GM19239 (cell line): ENCODE measurements around the gene ROCK1.
A peak's percentile ranks its signal among the peaks of the same experiment; 100 is the strongest.
"Not testable (repeated sequence)": the region's sequence is repeated elsewhere in the genome, so short reads cannot be mapped to it uniquely, and the experiment has no call there.

Experiments
- DNase-seq: peaks from one replicate; pipeline ENCODE4 v3.0.0; 2011; ENCODE audit warnings: low spot score; ENCODE audit not compliant: insufficient read length
- FAIRE-seq: peaks from 2 replicates; lab custom pipeline; 2011; peaks lifted over from hg19 to GRCh38; lab: Jason Lieb, UNC

The ROCK1 gene

DNA sequence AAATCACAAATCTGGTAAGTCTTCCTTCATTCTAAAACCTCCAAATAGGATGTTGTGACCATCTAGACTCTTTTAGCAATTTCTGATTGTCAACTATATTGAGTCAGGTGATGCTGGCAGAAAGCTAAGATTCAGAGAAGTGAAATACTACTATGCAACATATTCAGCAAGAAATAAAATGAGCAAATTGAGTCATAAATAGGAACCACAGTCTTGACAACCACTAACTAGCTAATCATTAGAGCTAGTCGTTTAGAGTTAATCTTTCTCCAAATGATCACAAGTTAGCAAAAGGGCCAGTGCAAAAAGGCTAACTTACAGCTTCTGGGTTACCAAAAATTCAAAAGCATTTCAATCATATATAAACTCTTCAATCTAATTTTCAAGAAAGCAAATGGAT lies 54.5 kb downstream of the ROCK1 start:
- FAIRE-seq = peak; percentile 70
- no peak for DNase-seq

DNA sequence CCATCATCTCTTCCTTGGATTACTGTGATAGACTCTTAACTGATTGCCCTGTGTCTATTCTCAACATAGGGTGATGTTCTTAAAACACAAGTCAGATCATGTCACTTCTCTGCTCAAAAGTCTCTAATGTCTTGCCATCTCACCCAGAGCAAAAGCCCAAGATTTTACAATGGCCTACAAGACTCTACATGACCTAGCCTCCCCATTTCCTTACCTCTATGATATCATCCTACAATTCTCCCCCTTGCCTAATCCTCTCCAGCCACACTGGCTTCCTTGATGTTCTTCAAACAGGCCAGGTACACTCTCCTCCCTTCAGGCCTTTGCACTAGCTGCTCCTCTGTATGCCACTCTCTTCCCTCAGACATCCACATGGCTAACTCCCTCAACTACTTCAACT lies 55.1 kb downstream of the ROCK1 start:
- DNase-seq (no peak), FAIRE-seq (peak; percentile 33)

DNA sequence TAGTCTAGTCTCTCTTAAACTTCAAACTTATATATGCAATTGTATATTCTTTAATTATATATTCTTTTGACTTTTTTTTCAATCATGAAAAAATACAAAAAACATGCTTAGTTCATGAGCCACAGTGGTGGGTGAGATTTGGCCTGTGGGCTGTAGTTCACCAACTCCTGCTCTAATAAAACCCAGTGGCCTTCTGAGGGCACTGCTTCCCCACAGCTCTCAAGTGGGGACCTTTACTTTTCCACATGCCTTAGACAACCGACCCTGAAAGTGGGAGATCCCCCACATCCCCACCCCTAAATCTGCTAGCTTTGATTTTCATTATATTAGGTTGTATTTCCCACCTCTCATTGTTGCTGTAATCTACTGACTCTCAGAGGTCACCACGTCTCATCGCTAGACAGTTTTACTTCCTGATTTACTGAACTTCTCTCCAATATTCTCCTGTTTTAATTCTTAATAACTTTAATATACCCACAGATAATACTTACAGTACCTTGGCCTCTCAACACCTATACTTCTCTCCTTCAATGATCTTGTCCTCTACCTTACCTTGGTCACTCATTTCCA lies 57.3 kb downstream of the ROCK1 start:
- no peak for FAIRE-seq
- no peak for DNase-seq

DNA sequence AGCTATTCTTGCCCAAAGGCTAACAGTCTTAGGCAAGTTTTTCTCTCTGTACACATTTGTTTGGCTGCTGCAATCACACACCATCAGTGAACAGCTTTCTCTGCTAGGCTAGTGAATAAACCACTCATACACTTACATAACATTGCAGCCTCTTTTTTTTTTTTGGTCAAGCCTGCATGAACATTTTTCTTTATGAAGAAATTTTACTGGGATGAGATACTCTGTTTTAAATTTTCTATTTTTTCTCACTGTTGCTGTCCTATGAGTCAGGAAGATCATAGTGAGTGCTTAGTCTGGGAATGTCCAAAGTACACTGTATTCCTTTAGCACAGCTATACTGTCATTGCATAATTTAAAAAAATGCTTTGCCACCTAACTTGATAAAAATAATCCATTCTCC lies 58.5 kb downstream of the ROCK1 start:
- FAIRE-seq (no peak), DNase-seq (no peak)

DNA sequence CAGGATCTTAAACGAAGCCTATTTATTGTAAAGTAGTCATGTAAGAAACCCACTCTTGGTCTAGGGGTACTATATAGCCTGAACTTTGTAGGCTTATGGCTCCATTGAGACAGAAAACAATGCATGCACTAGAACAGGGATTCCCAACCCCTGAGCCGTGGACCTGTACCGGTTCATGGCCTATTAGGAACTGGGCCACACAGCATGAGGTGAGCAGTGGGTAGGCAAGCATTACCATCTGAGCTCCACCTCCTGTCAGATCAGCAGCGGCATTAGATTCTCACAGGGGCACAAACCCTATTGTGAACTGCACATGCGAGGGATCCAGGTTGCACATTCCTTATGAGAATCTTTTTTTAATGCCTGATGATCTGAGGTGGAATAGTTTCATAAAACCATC lies 59.2 kb downstream of the ROCK1 start:
- FAIRE-seq = no peak

DNA sequence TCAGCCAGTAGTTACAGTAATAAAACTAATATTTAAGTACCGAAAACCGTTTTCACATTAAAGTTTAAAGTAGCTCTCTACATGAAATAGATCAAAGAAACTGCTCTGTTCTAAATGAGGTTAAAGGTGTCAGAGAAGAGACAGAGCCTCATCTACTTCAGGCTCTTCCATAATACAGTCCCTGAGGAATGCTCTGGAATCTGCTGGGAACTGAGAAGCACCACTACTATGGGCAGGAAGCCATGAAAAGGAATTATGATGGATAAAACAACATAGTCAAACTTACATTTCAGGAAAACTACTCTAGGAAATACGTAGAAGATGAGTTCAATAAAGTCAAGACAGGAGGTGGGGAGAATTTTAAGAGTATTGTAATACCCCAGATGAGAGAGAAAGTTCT lies 60.0 kb downstream of the ROCK1 start:
- FAIRE-seq = no peak

More for the DNA sequence above, 59.2 kb downstream of the ROCK1 start:
- DNase-seq = no peak

DNA sequence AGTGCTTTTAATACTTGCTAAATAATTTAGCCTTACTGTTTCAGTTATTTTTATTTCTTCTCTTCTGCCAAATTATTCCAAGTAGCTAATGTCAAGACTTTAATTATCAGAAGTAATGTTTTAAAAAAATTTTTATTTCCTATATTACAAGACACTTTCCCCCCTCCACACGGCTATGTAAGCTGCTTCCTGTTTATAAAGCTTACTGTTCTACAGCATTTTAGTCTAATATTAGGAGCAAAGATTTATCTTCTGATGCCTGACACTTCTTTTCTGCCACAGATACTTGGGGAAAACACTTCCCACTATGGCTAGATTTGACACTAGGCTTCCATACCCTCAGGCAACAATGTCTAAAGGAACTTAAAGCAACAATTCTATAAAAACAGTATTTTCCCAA lies 62.3 kb downstream of the ROCK1 start:
- no peak for FAIRE-seq

More for the DNA sequence above, 60.0 kb downstream of the ROCK1 start:
- no peak for DNase-seq

DNA sequence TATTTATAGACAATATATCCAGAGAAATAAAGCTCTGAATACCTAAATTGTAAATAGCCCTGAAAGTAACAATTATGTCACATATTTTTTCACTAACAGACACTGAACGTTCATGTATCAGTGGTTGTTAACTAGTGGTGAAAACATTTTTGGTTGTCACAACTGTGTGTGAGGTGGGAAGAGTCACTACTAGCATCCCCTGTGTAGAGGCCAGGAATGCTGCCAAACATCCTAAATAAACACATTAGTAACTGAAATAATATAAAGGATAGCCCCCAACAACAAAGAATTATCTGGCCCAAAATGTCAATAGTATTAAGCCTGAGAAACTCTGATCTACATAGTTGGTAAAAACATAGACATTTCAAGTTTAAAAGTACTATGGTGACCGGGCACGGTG lies 64.5 kb downstream of the ROCK1 start:
- FAIRE-seq = no peak
- DNase-seq = no peak

More for the DNA sequence above, 62.3 kb downstream of the ROCK1 start:
- DNase-seq = no peak

DNA sequence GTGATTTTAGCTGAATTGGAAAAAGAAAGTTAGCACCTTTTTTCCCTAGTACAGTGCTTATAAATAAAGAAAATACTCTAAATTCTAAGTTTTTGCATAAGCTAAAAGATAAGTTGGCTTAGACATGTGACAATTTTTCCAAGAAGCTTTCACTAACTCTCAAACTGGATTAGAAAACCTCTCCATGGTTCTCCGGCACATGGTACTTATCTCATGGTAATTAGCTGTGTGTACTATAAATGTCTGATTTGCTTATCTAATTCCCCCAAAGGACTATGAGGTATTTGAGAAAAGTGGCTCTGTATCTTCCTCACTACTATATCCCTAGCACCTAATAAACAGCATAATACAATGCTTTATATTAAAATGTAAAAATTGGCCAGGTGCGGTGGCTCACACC lies 71.1 kb downstream of the ROCK1 start:
- no peak for DNase-seq
- no peak for FAIRE-seq

DNA sequence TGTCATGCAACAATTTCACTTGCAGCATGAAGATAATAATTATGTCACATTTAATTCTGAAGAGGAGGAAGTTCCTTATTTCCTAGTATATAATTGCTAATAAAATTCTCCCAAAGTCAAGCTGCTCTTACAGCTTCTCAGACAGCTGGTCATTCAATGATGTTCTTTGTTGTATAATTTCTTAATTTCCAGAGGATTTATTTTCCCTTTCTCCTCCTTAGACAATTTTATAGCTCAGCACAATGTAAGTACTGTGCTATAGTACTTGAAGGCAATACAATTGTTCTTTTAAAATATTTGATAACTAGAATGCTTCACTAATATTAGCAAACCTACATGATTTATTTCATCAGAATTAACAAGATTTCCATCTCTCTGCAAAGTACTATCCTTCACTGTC lies 73.4 kb downstream of the ROCK1 start:
- no peak for DNase-seq
- no peak for FAIRE-seq

DNA sequence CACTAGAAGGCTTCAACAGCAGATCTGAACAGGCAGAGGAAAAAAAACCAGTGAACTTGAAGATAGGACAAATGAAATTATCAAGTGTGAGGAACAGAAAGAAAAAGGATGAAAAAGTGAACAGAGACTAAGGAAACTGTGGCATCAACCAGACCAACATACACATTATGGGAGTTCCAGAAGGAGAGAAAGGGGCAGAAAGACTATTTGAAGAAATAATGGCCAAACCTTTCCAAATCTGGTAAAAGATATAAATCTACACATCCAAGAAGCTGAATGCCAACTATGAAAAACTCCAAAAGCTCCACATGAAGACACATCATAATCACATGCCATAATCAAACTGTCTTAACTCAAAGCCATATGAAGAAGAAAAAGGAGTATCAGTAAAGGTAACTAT lies 79.8 kb downstream of the ROCK1 start:
- no peak for FAIRE-seq
- DNase-seq = no peak

DNA sequence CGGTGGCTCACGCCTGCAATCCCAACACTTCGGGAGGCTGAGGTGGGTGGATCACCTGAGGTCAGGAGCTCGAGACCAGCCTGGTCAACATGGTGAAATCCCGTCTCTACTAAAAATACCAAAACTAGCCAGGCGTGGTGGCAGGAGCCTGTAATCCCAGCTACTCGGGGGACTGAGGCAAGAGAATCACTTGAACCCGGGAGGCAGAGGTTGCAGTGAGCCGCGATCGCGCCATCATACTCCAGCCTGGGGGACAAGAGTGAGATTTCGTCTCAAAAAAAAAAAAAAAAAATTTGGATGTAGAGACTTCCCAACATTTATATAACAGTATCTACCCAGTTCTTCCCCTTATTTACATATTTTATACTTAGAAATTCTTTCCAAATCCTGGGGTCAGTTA lies 93.4 kb downstream of the ROCK1 start:
- not testable (repeated sequence) for FAIRE-seq, DNase-seq

DNA sequence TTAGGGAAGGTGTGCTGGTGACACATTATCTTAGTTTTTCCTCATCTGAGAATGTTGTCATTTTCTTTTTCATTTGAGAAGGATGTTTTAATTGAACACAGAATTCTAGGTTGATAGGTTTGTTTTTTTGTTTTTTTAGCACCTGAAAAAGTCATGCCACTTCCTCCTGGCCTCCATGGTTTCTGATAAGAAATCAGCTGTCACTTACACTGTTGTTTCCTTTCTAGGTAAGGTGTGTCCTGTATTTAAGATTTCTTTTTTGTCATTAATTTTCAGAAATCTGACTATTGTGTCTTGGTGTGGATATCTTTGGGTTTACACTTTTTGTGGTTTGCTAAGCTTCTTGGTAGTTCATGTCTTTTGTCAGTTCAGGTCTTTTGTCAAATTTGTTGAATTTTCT lies 99.3 kb downstream of the ROCK1 start:
- DNase-seq (no peak), FAIRE-seq (no peak)

DNA sequence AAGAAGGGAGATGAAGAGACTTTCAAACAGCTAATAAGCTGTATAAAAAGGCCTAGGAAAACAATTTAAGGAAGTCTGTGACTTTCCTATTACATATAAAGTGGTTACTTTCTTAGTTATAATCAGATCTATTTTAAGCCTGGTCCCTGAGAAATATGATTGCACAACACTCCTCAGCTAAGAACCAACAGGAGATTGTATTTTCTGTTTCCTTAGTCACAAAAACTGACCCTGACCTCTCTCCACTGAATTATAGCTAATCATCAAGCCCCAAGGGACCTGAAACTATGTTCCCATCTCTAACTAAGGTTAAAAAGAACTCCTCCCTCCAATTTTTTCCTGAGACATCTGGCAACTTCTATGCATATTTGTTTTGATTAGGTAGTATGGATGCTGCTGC lies 106.9 kb downstream of the ROCK1 start:
- DNase-seq = no peak
- no peak for FAIRE-seq

DNA sequence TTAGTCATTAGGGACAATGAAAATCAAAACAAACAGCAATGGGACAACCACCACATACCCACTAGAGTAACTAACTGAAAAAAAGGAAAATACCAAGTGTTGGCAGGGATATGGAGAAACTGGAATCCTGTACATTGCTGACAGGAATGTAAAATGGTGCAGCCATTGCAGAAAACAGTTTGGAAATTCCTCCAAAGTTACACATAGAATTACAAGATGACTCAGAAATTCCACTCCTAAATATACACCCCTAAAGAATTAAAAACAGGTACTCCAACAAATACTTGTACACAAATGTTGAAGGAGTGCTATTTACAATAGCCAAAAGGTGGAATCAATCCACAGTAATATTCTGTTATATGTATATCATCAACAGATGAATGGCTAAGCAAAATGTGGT lies 110.9 kb downstream of the ROCK1 start:
- FAIRE-seq (no peak), DNase-seq (no peak)

DNA sequence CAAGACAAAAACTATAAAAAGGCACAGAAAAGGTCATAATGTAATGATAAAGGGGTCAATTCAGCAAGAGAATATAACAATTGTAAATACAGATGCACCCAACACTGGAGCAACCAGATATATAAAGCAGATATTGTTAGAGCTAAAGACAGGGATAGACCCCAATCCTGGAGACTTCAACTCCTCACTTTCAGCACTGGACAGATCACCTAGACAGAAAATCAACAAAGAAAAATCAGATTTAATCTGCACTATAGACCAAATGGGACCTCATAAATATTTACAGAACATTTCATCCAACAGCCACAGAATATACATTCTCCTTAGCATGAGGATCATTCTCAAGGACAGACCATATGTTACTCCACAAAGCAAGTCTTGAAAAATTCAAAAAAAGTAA lies 114.2 kb downstream of the ROCK1 start:
- no peak for DNase-seq
- no peak for FAIRE-seq

DNA sequence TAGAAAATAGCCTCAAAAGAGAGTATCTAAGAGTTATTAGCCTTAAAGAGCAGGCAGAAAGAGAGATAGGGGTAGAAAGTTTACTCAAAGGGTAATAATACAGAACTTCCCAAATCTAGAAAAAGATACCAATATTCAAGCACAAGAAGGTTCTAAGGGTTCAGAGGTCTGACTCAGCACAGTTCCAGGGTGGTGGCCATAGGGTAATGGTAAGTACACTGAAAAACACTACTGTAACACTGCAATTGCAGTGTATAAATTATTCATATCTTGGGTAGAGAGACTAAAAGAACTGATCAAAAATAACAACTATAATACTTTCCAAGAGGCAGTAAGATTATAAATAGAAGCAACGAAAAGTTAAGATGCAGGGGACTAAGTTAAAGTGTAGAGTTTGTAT lies 115.2 kb downstream of the ROCK1 start:
- FAIRE-seq (no peak), DNase-seq (no peak)

DNA sequence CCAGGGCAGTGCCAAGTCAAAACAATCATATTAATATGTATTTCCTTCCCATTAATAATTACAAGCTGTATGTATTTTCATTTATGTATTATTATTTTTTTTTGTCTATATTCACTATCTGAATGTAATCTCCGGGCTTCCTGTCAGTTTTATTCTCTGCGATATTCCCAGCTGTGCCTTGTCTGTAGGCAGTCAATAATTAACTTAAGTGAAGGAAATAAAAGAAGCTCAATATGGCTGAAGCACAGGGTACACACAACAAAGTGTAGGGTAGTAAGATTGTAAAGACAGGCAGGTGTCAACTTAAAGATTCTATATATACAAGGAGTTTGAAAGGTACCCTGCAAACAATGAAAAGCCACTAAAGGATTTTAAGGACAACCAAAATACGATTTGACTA lies 122.9 kb downstream of the ROCK1 start:
- DNase-seq (no peak), FAIRE-seq (no peak)

DNA sequence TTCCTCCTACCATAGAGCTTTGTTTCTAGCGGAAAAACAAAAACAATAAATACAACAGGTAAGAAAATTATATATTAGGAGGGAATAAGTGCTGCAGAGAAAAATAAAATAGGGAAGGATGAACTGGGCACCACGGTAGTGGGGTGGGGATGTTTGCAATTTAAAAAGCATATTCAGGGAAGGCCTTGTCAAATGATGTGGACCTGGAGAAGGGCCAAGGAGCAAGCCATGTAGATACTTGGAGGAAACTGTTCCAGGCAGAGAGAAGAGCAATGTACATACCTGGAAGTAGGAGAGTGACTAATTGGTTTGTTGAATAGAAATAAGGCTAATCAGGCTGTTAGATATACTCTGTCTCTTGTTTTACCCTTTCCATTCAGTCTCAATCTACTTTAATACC lies 136.5 kb downstream of the ROCK1 start:
- FAIRE-seq (no peak), DNase-seq (no peak)

DNA sequence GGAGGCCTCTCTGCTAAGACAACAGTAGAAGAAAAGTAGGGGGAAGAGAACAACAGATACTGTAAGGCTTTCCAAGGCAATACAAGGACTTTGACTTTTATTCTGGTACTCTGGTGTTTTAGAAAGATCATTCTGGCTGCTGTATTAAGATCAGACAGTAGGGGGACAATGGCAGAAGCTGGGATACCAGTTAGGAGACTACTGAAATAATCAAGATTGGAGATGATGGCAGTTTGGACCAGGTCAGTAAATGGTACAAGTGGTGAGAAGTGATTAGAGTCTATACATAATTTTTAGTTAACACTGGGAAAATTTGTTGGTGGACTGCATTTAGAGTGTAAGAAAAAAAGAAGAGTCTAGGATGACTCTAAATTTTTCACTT lies 139.7 kb downstream of the ROCK1 start:
- DNase-seq = no peak
- FAIRE-seq = no peak

DNA sequence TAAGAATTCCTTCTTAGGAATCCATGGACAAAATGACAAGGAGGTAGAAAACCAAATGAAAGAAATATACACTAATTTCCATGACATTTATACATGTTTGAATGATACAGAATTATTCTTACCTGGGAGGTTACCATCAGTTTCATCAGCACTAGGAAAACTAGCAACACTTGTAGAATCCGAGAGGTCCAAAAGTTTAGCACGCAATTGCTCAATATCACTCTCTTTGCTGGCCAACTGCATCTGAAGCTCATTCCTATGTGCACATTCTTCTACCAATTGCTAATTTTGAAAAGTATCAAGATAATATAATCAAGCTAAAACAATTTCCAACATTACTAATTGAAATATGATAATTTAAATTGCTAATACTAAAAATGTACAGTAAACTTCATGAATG lies 144.8 kb downstream of the ROCK1 start:
- FAIRE-seq (no peak), DNase-seq (no peak)

DNA sequence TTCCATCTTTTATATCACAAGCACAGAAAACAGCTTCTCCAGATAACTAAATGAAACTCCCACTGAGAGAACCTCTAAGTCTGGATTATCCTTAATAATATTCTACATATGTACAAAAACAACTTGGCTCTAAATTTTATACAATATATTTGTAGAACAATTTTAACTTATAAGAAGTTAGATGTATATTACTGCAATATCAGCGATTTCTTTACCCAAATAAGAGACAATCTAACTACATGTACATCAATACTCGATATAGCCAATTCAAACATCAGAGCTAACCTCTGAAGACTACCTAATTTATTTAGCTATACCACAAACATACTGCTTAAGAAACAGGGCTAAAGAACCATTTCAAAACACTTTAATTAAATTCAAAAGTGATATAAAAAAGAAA lies 148.6 kb downstream of the ROCK1 start:
- DNase-seq = no peak
- FAIRE-seq = no peak

DNA sequence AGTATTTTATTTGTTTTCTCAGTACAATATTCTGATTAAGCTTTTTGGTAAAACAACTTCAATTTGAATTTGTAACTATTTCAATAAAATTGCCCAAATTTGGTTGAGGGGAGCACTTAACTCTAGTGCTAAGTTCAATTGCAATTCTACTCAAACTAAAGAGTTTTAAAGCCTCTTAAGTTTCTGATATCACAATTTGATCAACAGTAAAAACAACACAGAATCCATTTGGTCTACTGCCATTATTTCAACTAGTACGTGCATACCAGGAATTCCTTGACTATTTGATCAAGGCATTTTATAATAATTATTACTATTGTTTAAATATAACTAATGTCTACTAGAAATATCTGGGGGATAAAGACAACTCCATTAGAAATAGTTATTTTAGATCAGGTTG lies 150.9 kb downstream of the ROCK1 start:
- DNase-seq (no peak), FAIRE-seq (no peak)
